GM18861 (cell line): ENCODE results near the gene ETNK2.
"Not testable (repeated sequence)": the region's sequence is repeated elsewhere in the genome, so short reads cannot be mapped to it uniquely, and the experiment has no call there.

ENCODE experiments used
- ATAC-seq: cut with Tn5 transposase; IDR thresholded peaks from one replicate; pipeline ENCODE4 v1.9.1; 2021; ENCODE audit not compliant: unreplicated experiment

ETNK2 gene

GRCh38 chr1:204102739-204103430, 49.0 kb downstream of the ETNK2 start:
- ATAC-seq: no peak

- ATAC-seq: no peak
Observed at GRCh38 chr1:204102029-204102611, 49.7 kb downstream of the ETNK2 start.

- ATAC-seq: not testable (repeated sequence)
Observed at GRCh38 chr1:204099754-204100153, 52.1 kb downstream of the ETNK2 start.

- no peak for ATAC-seq
Observed at GRCh38 chr1:204098683-204099082, 53.2 kb downstream of the ETNK2 start.

- no peak for ATAC-seq
Observed at GRCh38 chr1:204096931-204097330, 54.9 kb downstream of the ETNK2 start.

GRCh38 chr1:204094856-204095634, 56.8 kb downstream of the ETNK2 start:
- ATAC-seq: no peak

GRCh38 chr1:204094313-204094729, 57.5 kb downstream of the ETNK2 start:
- no peak for ATAC-seq

- no peak for ATAC-seq
Observed at GRCh38 chr1:204093781-204094180, 58.1 kb downstream of the ETNK2 start.

GRCh38 chr1:204093421-204093717, 58.5 kb downstream of the ETNK2 start:
- ATAC-seq: no peak

- no peak for ATAC-seq
Observed at GRCh38 chr1:204092632-204093420, 59.0 kb downstream of the ETNK2 start.

GRCh38 chr1:204091787-204092312, 60.0 kb downstream of the ETNK2 start:
- no peak for ATAC-seq

GRCh38 chr1:204091066-204091465, 60.8 kb downstream of the ETNK2 start:
- ATAC-seq: no peak

- not testable (repeated sequence) for ATAC-seq
Observed at GRCh38 chr1:204090132-204090531, 61.7 kb downstream of the ETNK2 start.

- no peak for ATAC-seq
Observed at GRCh38 chr1:204089044-204089751, 62.6 kb downstream of the ETNK2 start.

- ATAC-seq: no peak
Observed at GRCh38 chr1:204088596-204088995, 63.2 kb downstream of the ETNK2 start.

GRCh38 chr1:204087893-204088528, 63.8 kb downstream of the ETNK2 start:
- no peak for ATAC-seq

- no peak for ATAC-seq
Observed at GRCh38 chr1:204087181-204087892, 64.5 kb downstream of the ETNK2 start.

- no peak for ATAC-seq
Observed at GRCh38 chr1:204085876-204086275, 66.0 kb downstream of the ETNK2 start.

- ATAC-seq: no peak
Observed at GRCh38 chr1:204084247-204084772, 67.5 kb downstream of the ETNK2 start.
